ENCODE data around the gene MARVELD1. TPM values are rescaled to one million over a fixed set of nuclear protein-coding genes. Genes with fewer than 3 reads are reported as not detected.

Gene MARVELD1
- total and polyA plus RNA-seq, 2 of the 13 experiments (the other 11 are each of a cell fraction or from before 2014, with no cell fraction given): not detected

GRCh38 chr10:97760461-97761257, 47.1 kb downstream of the MARVELD1 start:
- CTCF ChIA-PET (ENCODE audit: low intra/inter-chr PET ratio, low total read pairs): interaction anchor here (1.0 to 1.8 kb wide), 3 partner anchors 31 to 109 kb away, joined by 3 to 24 read pairs (median 6); no protein-coding TSS in a partner anchor
- no peaks in the 10 kb centered on the region for H3K9me3 ChIP-seq (ENCODE audit: low read length)
- peaks cover 16 to 44% of the 10 kb centered on the region in 2 experiments; a peak in 4 of 5 replicates for H3K36me3 ChIP-seq (replicated peaks in 1 of 2; ENCODE audit: control insufficient read depth in 1 of 2, insufficient read depth in 2 of 2, low read length in 2 of 2)
- H3K4me3 ChIP-seq (replicated peaks in 1 of 3; ENCODE audit: insufficient read depth in 1 of 3, low read depth in 2 of 3, low read length in 3 of 3): no peak overlapping the region
- peaks cover 49% of the 10 kb centered on the region for H3K4me1 ChIP-seq (ENCODE audit: insufficient read depth, low read length)
- H3K27me3 ChIP-seq (ENCODE audit: control insufficient read depth in 1 of 2, insufficient read depth in 2 of 2, low read length in 2 of 2): no peaks in the 10 kb centered on the region
- no peak overlapping the region for H3K9ac ChIP-seq (ENCODE audit: insufficient read depth, low read depth, low read length)
- ATAC-seq (no peak), FAIRE-seq (no peak), DNase-seq (ENCODE audit: low spot score) (no peak)
- WGBS (ENCODE audit: low lambda C conversion rate): 98% methylated on average over 9 of the region's 11 CpGs
- POLR2A ChIA-PET: no interaction called here
- BruUV-seq (replicated peaks): no TSS peak
- in situ Hi-C loops (cut with HindIII; ENCODE audit: extremely low pct_ligation_motif_present, low pct_unique_long_range_greater_than_20kb) (no loop called here), intact Hi-C loops (cut with micrococcal nuclease; ENCODE audit: unreplicated experiment) (loop anchor here (2.0 kb wide), 1 partner anchor 36 kb away; no protein-coding TSS in a partner anchor)
- no peaks in the 10 kb centered on the region for H4K20me1 ChIP-seq (ENCODE audit: insufficient read depth, low read length)
- H3K27ac ChIP-seq (ENCODE audit: extremely low read length, insufficient read depth, low read length): no peak overlapping the region
- no peak overlapping the region for H2AFZ ChIP-seq (ENCODE audit: low read length)
- H3K79me2 ChIP-seq (ENCODE audit: insufficient read depth, low read length): no peaks in the 10 kb centered on the region
- H3K4me2 ChIP-seq (ENCODE audit: low read depth, low read length): no peak overlapping the region
- no peak for TF ChIP-seq HNF1B (CRISPR knock-in tag; IDR thresholded peaks at IDR 0.05)
- TF ChIP-seq AGO2 (optimal IDR thresholded peaks at IDR 0.05; ENCODE audit: low read depth, low read length): peak; percentile 7
- TF ChIP-seq TAF1 (CRISPR knock-in tag; IDR thresholded peaks at IDR 0.05): no peak

GRCh38 chr10:97761331-97761865, 47.9 kb downstream of the MARVELD1 start:
- TF ChIP-seq POLR2A (IDR thresholded peaks at IDR 0.05; ENCODE audit: insufficient read depth in 1 of 2, low read depth in 2 of 2, low read length in 2 of 2) (0 out of 4 replicates have a peak, but pooled peaks of 1 of the 2 experiments have one; percentile 23), AGO2 (optimal IDR thresholded peaks at IDR 0.05; ENCODE audit: low read depth, low read length) (peak; percentile 69), ZBTB25 (CRISPR knock-in tag; IDR thresholded peaks at IDR 0.05) (no peak)
- Histone ChIP-seq H4K20me1 (ENCODE audit: insufficient read depth, low read length) (no peaks in the 10 kb centered on the region), H3K4me2 (ENCODE audit: low read depth, low read length) (no peak overlapping the region), H3K27me3 (ENCODE audit: control insufficient read depth in 1 of 2, insufficient read depth in 2 of 2, low read length in 2 of 2) (no peaks in the 10 kb centered on the region), H3K4me1 (ENCODE audit: insufficient read depth, low read length) (peaks cover 49% of the 10 kb centered on the region), H3K27ac (ENCODE audit: extremely low read length, insufficient read depth, low read length) (no peak overlapping the region), H3K36me3 (replicated peaks in 1 of 2; ENCODE audit: control insufficient read depth in 1 of 2, insufficient read depth in 2 of 2, low read length in 2 of 2) (peaks cover 11 to 37% of the 10 kb centered on the region in 2 experiments; a peak in 4 of 5 replicates), H2AFZ (ENCODE audit: low read length) (no peak overlapping the region), H3K79me2 (ENCODE audit: insufficient read depth, low read length) (no peaks in the 10 kb centered on the region), H3K9ac (ENCODE audit: insufficient read depth, low read depth, low read length) (no peak overlapping the region), H3K4me3 (replicated peaks in 1 of 3; ENCODE audit: insufficient read depth in 1 of 3, low read depth in 2 of 3, low read length in 3 of 3) (no peak overlapping the region), H3K9me3 (ENCODE audit: low read length) (no peaks in the 10 kb centered on the region)
- CTCF ChIA-PET (ENCODE audit: low intra/inter-chr PET ratio, low total read pairs): interaction anchor here (1.4 kb wide), 1 partner anchor 107 kb away, joined by 3 read pairs; no protein-coding TSS in a partner anchor
- no peak for DNase-seq (ENCODE audit: low spot score)
- no peak for FAIRE-seq
- in situ Hi-C loops (cut with HindIII; ENCODE audit: extremely low pct_ligation_motif_present, low pct_unique_long_range_greater_than_20kb): no loop called here
- BruUV-seq (replicated peaks): no TSS peak
- WGBS (ENCODE audit: low lambda C conversion rate): 98% methylated on average over 7 of the region's 8 CpGs
- no peak for ATAC-seq
- intact Hi-C loops (cut with micrococcal nuclease; ENCODE audit: unreplicated experiment): loop anchor here (2.0 kb wide), 1 partner anchor 35 kb away; no protein-coding TSS in a partner anchor
- POLR2A ChIA-PET: interaction anchor here (2.1 kb wide), 1 partner anchor 25 kb away, joined by 8 read pairs; the partner anchor contains the start of gene ZFYVE27

All from HepG2 (cell line).